Thymus (tissue), 14 donors: ENCODE measurements around the gene JMJD6. TPM values are rescaled to one million over a fixed set of nuclear protein-coding genes. Genes with fewer than 3 reads are reported as not detected.

Experiments used
- DNase-seq, 9 donors: peaks; one replicate each; pipeline ENCODE4 v3.0.0-alpha.2; 2013; ENCODE audit warnings: low spot score in 9 of 9, low read depth in 6 of 9, missing footprints in 1 of 9
- H3K27ac ChIP-seq, 2 donors: one replicate each; pipeline ENCODE4 v1.5.1; 2013; ENCODE audit warnings: control low read depth in 1 of 2, low read depth in 1 of 2, low read length in 1 of 2, mild to moderate bottlenecking in 1 of 2, moderate library complexity in 1 of 2
- H3K27me3 ChIP-seq, 2 donors: one replicate each; pipeline ENCODE4 v1.5.1; 2013; ENCODE audit warnings: low read length in 1 of 2; ENCODE audit not compliant: control insufficient read depth in 2 of 2, insufficient read depth in 1 of 2
- H3K36me3 ChIP-seq, 2 donors: one replicate each; pipeline ENCODE4 v1.5.1; 2013; ENCODE audit warnings: low read length in 1 of 2, mild to moderate bottlenecking in 1 of 2, moderate library complexity in 1 of 2; ENCODE audit not compliant: control insufficient read depth in 2 of 2, insufficient read depth in 2 of 2
- H3K4me1 ChIP-seq, 2 donors: one replicate each; pipeline ENCODE4 v1.5.1; 2013; ENCODE audit warnings: low read length in 2 of 2; ENCODE audit not compliant: control insufficient read depth in 2 of 2, insufficient read depth in 2 of 2
- H3K4me3 ChIP-seq, 2 donors: one replicate each; pipeline ENCODE4 v1.5.1; 2013; ENCODE audit warnings: low read length in 2 of 2, control low read depth in 1 of 2, mild to moderate bottlenecking in 1 of 2
- H3K9me3 ChIP-seq, 2 donors: one replicate each; pipeline ENCODE4 v1.5.1; 2013; ENCODE audit warnings: low read length in 1 of 2, mild to moderate bottlenecking in 1 of 2; ENCODE audit not compliant: control insufficient read depth in 2 of 2, insufficient read depth in 1 of 2
- WGBS: extraction: QIAGEN DNeasy Blood & Tissue Kit; methylation state at CpG from one replicate; pipeline ENCODE4 v1.1.7; 2013; 5-methylcytosine and 5-hydroxymethylcytosine counted together
- long read RNA-seq, 10 donors: transcript quantifications; one replicate each; lab custom pipeline, GENCODE V29; 2026
- polyA plus RNA-seq: library from polyadenylated mRNA; stranded (reverse); fragments of 200-250 nt; gene quantifications from one replicate; pipeline ENCODE4 v1.2.3, GENCODE V29; 2013
- total RNA-seq: library from RNA; stranded (reverse); fragments of 120-200 nt; gene quantifications from one replicate; pipeline ENCODE4 v1.2.4, GENCODE V29; 2013
- donor health status: healthy.

Gene JMJD6
- total RNA-seq, result 14.4 TPM
- 31.9 TPM for polyA plus RNA-seq
- long read RNA-seq, donor 1, partial matches to known transcripts, result 0 of 1 reads
- long read RNA-seq, donor 1, other reads (novel, unspliced or antisense), result 0 of 1 reads
- long read RNA-seq, donor 2, result 0 reads
- long read RNA-seq, donor 3, transcript JMJD6-202 (6 exons, 1,603 nt), result major isoform, 6 of 27 reads
- long read RNA-seq, donor 3, partial matches to known transcripts, result 18 of 27 reads
- long read RNA-seq, donor 3, other reads (novel, unspliced or antisense), result 0 of 27 reads
- long read RNA-seq, donor 4, partial matches to known transcripts, result 29 of 60 reads
- long read RNA-seq, donor 4, other reads (novel, unspliced or antisense), result 29 of 60 reads
- long read RNA-seq, donor 5, partial matches to known transcripts, result 56 of 122 reads
- long read RNA-seq, donor 5, other reads (novel, unspliced or antisense), result 57 of 122 reads
- long read RNA-seq, donor 6, partial matches to known transcripts, result 34 of 56 reads
- long read RNA-seq, donor 6, other reads (novel, unspliced or antisense), result 17 of 56 reads
- long read RNA-seq, donor 7, transcript JMJD6-202 (6 exons, 1,603 nt), result major isoform, 10 of 16 reads
- long read RNA-seq, donor 7, partial matches to known transcripts, result 0 of 16 reads
- long read RNA-seq, donor 7, other reads (novel, unspliced or antisense), result 0 of 16 reads
- long read RNA-seq, donor 8, partial matches to known transcripts, result 0 of 4 reads
- long read RNA-seq, donor 8, other reads (novel, unspliced or antisense), result 0 of 4 reads
- long read RNA-seq, donor 9, partial matches to known transcripts, result 0 of 1 reads
- long read RNA-seq, donor 9, other reads (novel, unspliced or antisense), result 0 of 1 reads
- long read RNA-seq, donor 10, transcript JMJD6-202 (6 exons, 1,603 nt), result major isoform, 5 of 59 reads
- long read RNA-seq, donor 10, partial matches to known transcripts, result 27 of 59 reads
- long read RNA-seq, donor 10, other reads (novel, unspliced or antisense), result 26 of 59 reads

- peak within 1 kb of the TSS; percentile 59 to 99 for H3K4me3 ChIP-seq
- H3K27ac ChIP-seq, result peak within 1 kb of the TSS; percentile 99 to 100
- under 1% methylated on average over 60 of the region's 60 CpGs for WGBS
- peaks cover 34 to 46% of the 10 kb centered on the region in 2 donors for H3K36me3 ChIP-seq
- no peaks in the 10 kb centered on the region for H3K27me3 ChIP-seq
- H3K4me1 ChIP-seq, result peaks cover 17 to 31% of the 10 kb centered on the region in 2 donors
- no peaks in the 10 kb centered on the region for H3K9me3 ChIP-seq
- peak; percentile 81 to 96 (median 90) for DNase-seq
Observed at GRCh38 chr17:76726231-76726775, at the start of gene JMJD6. Gene JMJD6, minus strand, starts transcription at chr17:76726606. Its CDS starts 131 bp downstream, at chr17:76726475.

- H3K4me1 ChIP-seq, result no peaks in the 10 kb centered on the region
- H3K27me3 ChIP-seq, result no peaks in the 10 kb centered on the region
- no peak for DNase-seq
- no peak overlapping the region for H3K4me3 ChIP-seq
- WGBS, result 96% methylated on average over 10 of the region's 10 CpGs
- peaks cover 33 to 62% of the 10 kb centered on the region in 2 donors for H3K36me3 ChIP-seq
- H3K27ac ChIP-seq, result no peak overlapping the region
- H3K9me3 ChIP-seq, result no peaks in the 10 kb centered on the region
Observed at GRCh38 chr17:76775021-76775600, 48.7 kb upstream of the JMJD6 start.

GRCh38 chr17:76772842-76773525 lies 46.6 kb upstream of the JMJD6 start:
- peak in 1 of 9 donors; percentile 6 for DNase-seq
- Histone ChIP-seq H3K27me3 (no peaks in the 10 kb centered on the region), H3K4me3 (no peak overlapping the region), H3K4me1 (no peaks in the 10 kb centered on the region), H3K9me3 (no peaks in the 10 kb centered on the region), H3K27ac (no peak overlapping the region), H3K36me3 (peaks cover 29 to 57% of the 10 kb centered on the region in 2 donors)
- WGBS, result 79% methylated on average over 6 of the region's 6 CpGs

GRCh38 chr17:76758570-76758969 lies 32.2 kb upstream of the JMJD6 start:
- peaks cover 20 to 22% of the 10 kb centered on the region in 2 donors for H3K36me3 ChIP-seq
- 98% methylated on average over 3 of the region's 3 CpGs for WGBS

GRCh38 chr17:76757256-76757655 lies 30.9 kb upstream of the JMJD6 start:
- Histone ChIP-seq H3K36me3 (peaks cover 20 to 22% of the 10 kb centered on the region in 2 donors), H3K27me3 (no peaks in the 10 kb centered on the region), H3K9me3 (no peaks in the 10 kb centered on the region), H3K27ac (no peak overlapping the region), H3K4me3 (no peak overlapping the region), H3K4me1 (peaks cover 4 to 20% of the 10 kb centered on the region in 2 donors)
- over 99% methylated on average over 5 of the region's 5 CpGs for WGBS
- DNase-seq, result no peak

More at GRCh38 chr17:76758570-76758969, 32.2 kb upstream of the JMJD6 start:
- no peak overlapping the region for H3K4me3 ChIP-seq
- no peaks in the 10 kb centered on the region for H3K9me3 ChIP-seq
- no peak overlapping the region for H3K27ac ChIP-seq
- no peaks in the 10 kb centered on the region for H3K27me3 ChIP-seq
- peaks cover 0 to 7% of the 10 kb centered on the region in 2 donors for H3K4me1 ChIP-seq
- DNase-seq, result no peak

GRCh38 chr17:76755285-76755684 lies 28.9 kb upstream of the JMJD6 start:
- WGBS, result 99% methylated on average over 2 of the region's 2 CpGs
- Histone ChIP-seq H3K4me1 (peaks cover 4 to 22% of the 10 kb centered on the region in 2 donors), H3K4me3 (no peak overlapping the region), H3K9me3 (no peaks in the 10 kb centered on the region), H3K27ac (no peak overlapping the region), H3K36me3 (peaks cover 16 to 22% of the 10 kb centered on the region in 2 donors), H3K27me3 (no peaks in the 10 kb centered on the region)
- DNase-seq, result no peak

- H3K4me3 ChIP-seq, result no peak overlapping the region
Observed at GRCh38 chr17:76753061-76753961, 26.9 kb upstream of the JMJD6 start.

More at GRCh38 chr17:76753061-76753961, 26.9 kb upstream of the JMJD6 start:
- DNase-seq, result peak in 1 of 9 donors; percentile 41
- WGBS, result 57% methylated on average over 12 of the region's 12 CpGs
- Histone ChIP-seq H3K27ac (peak overlapping the region; percentile 68 to 78), H3K4me1 (peaks cover 4 to 22% of the 10 kb centered on the region in 2 donors), H3K9me3 (no peaks in the 10 kb centered on the region), H3K36me3 (peaks cover 18 to 26% of the 10 kb centered on the region in 2 donors), H3K27me3 (no peaks in the 10 kb centered on the region)
